Endodermal cell (in vitro differentiated cells): ENCODE results near the gene PANK4. TPM values are rescaled to one million over a fixed set of nuclear protein-coding genes. Genes with fewer than 3 reads are reported as not detected.
A peak's percentile ranks its signal among the peaks of the same experiment; 100 is the strongest.

Experiments
- DNase-seq: peaks from one replicate; pipeline ENCODE4 v3.0.0-alpha.2; 2017
- H3K27ac ChIP-seq: 2 replicates; pipeline ENCODE4 v1.5.1; 2013; ENCODE audit warnings: mild to moderate bottlenecking, low read depth, low read length, moderate library complexity
- H3K27me3 ChIP-seq: 2 replicates; pipeline ENCODE4 v1.6.1; 2013; ENCODE audit warnings: mild to moderate bottlenecking, low read length, moderate library complexity; ENCODE audit not compliant: insufficient read depth, control insufficient read depth, poor library complexity, severe bottlenecking
- H3K36me3 ChIP-seq: 2 replicates; pipeline ENCODE4 v1.7.0; 2013; ENCODE audit warnings: mild to moderate bottlenecking, low read length, moderate library complexity; ENCODE audit not compliant: control insufficient read depth, insufficient read depth
- H3K4me1 ChIP-seq: one replicate; pipeline ENCODE4 v1.7.0; 2013; ENCODE audit warnings: low read length; ENCODE audit not compliant: control insufficient read depth, insufficient read depth
- H3K4me3 ChIP-seq: 2 replicates; pipeline ENCODE4 v1.5.1; 2013; ENCODE audit warnings: mild to moderate bottlenecking, low read length, moderate library complexity
- H3K9ac ChIP-seq: 2 replicates; pipeline ENCODE4 v1.6.1; 2013; ENCODE audit warnings: mild to moderate bottlenecking, low read length, moderate library complexity; ENCODE audit not compliant: poor library complexity, severe bottlenecking; ENCODE audit errors: extremely low read depth
- H3K9me3 ChIP-seq: 2 replicates; pipeline ENCODE4 v1.6.1; 2013; ENCODE audit warnings: mild to moderate bottlenecking, low read length, moderate library complexity; ENCODE audit not compliant: control insufficient read depth
- H3K27ac Mint-ChIP-seq: 2 replicates; pipeline ENCODE4 v1.8.0; 2020; ENCODE audit warnings: mixed read lengths
- H3K27me3 Mint-ChIP-seq: 2 replicates; pipeline ENCODE4 v1.8.0; 2021; ENCODE audit warnings: mild to moderate bottlenecking, mixed read lengths; ENCODE audit not compliant: insufficient read depth
- H3K36me3 Mint-ChIP-seq: 2 replicates; pipeline ENCODE4 v1.8.0; 2020; ENCODE audit warnings: low read depth, mixed read lengths
- H3K4me1 Mint-ChIP-seq: 2 replicates; pipeline ENCODE4 v1.8.0; 2020; ENCODE audit warnings: mixed read lengths
- H3K4me3 Mint-ChIP-seq: 2 replicates; pipeline ENCODE4 v1.8.0; 2020; ENCODE audit warnings: mild to moderate bottlenecking, moderate library complexity, mixed read lengths
- H3K9me3 Mint-ChIP-seq: 2 replicates; pipeline ENCODE4 v1.8.0; 2020; ENCODE audit warnings: mild to moderate bottlenecking, mixed read lengths
- CTCF ChIP-seq: fragments of 200-600 bp; sonication (generic); conservative IDR thresholded peaks from 2 replicates; pipeline ENCODE4 v1.5.0; 2021; ENCODE audit warnings: antibody characterized with exemption, mild to moderate bottlenecking
- WGBS, 2 experiments: methylation state at CpG; one replicate each; pipeline versions ENCODE4 v1.1.5 to v1.1.7; 2013; ENCODE audit warnings: missing lambda C conversion rate in 2 of 2, mixed read lengths in 1 of 2; ENCODE audit not compliant: insufficient coverage in 1 of 2, insufficient read length in 1 of 2; 5-methylcytosine and 5-hydroxymethylcytosine counted together
- total RNA-seq, 2 donors: library from RNA; stranded (reverse); fragmentation: NEBNext Ultra II Directional in 1 of 2; extraction: Animal tissue kit (Norgen Biotek cat#: 25700) in 1 of 2; gene quantifications; 2 replicates in 1 of 2; 3 replicates in 1 of 2; pipeline ENCODE4 v1.2.1, GENCODE V29; 2021

Gene PANK4
- total RNA-seq, 2 donors from 2014 or later, result 45.6 to 49.5 TPM

GRCh38 chr1:2515763-2516080, 10.7 kb downstream of the PANK4 start:
- TF ChIP-seq CTCF, result no peak
- Histone ChIP-seq H3K27me3 (no peaks in the 10 kb centered on the region), H3K9ac (no peak overlapping the region), H3K4me1 (no peaks in the 10 kb centered on the region), H3K4me3 (no peak overlapping the region), H3K27ac (no peak overlapping the region), H3K9me3 (no peaks in the 10 kb centered on the region), H3K36me3 (peaks cover 36% of the 10 kb centered on the region)
- DNase-seq, result no peak
- Mint-ChIP-seq H3K4me1 (no peaks in the 10 kb centered on the region), H3K27me3 (no peaks in the 10 kb centered on the region), H3K27ac (no peak overlapping the region), H3K9me3 (no peaks in the 10 kb centered on the region), H3K4me3 (no peak overlapping the region), H3K36me3 (peaks cover 29% of the 10 kb centered on the region)
- 92 to 95% methylated on average over 7 to 11 of the region's 11 CpGs for WGBS, 2 experiments

DNA sequence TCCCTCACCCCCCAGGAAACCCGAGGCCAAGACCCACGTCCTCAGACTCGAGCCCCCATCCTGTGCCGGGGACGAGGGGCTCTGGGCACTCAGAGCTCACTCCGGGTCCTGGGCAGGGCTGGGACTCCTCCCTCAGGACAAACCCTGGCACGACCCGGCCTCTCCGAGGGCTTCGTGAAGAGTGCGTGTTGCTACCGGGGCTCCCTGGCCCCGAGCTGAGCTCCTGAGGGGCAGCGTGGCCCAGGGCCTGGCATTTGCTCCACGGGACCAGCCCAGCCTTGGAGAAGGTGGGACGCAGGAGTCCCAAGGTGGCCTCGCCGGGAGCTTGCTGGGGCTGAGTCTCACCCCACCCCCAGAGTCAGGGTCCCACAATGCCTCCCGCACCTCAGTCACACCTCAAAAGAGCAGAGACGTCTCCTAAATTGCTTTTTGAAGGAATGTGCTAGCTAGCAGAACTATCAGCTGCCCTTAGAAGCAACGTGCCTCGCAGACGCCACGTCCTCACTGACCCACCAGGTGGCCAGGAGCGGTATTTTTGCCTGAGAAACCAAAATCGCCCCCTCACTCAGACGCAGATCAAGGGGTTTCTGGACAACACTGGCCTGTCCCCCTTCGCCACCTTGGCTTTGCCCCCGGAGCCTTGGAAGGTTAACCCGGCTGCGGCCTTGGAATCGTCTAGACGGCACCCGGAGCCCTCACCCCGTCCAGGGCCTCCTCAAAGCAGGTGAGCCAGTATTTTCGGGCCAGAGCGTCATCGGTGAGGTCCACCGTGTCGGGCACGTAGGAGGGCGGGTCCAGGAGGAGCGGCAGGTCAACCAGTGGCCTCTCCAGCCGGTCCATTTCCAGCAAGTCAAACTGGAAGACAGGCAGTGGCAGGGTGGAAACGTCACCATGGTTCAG, 11.3 kb downstream of the PANK4 start:
- H3K4me1 ChIP-seq, result no peaks in the 10 kb centered on the region
- Mint-ChIP-seq H3K27me3 (no peaks in the 10 kb centered on the region), H3K9me3 (no peaks in the 10 kb centered on the region), H3K27ac (no peak overlapping the region), H3K4me1 (no peaks in the 10 kb centered on the region), H3K36me3 (peaks cover 31% of the 10 kb centered on the region), H3K4me3 (no peak overlapping the region)
- no peak for DNase-seq
- H3K9ac ChIP-seq, result no peak overlapping the region
- peaks cover 33% of the 10 kb centered on the region for H3K36me3 ChIP-seq
- H3K4me3 ChIP-seq, result no peak overlapping the region
- H3K27me3 ChIP-seq, result no peaks in the 10 kb centered on the region
- H3K9me3 ChIP-seq, result no peaks in the 10 kb centered on the region
- TF ChIP-seq CTCF, result peak; percentile 62
- H3K27ac ChIP-seq, result no peak overlapping the region
- 94 to 97% methylated on average over 42 to 45 of the region's 45 CpGs for WGBS, 2 experiments

DNA sequence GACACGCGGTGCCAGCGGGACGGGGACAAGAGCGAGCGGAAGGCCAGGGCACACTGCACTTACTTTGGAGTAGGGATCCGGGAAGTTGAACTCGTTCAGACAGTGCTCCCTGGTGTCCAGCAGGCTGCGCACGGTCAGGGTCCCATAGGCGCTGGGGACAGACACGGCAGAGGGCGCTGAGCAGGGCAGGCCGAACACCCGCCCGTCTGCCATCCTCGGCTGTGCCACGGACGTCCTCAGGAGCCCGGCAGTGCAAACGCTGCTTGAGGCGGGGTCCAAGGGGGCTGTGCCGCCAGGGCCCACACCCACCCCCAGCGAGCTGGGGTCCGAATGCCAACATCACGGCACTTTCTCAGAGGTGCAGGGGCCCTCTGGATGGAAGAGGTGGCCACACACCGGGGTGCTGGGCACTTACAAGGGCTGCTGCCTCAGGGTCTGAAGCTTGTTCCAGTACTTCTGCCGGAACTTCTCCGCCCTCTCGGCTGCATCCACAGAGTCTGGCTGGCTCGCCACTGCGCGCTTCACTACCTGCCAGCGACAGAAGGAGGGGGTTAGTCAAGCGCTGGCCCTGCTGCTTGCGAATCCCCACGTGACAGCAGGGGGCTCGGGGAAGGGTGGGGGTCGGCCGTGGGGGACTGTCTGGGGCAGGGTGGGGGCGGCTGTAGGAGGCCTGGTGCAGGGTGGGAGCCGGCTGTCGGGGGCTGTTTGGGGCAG, 12.3 kb downstream of the PANK4 start:
- no peak overlapping the region for H3K4me3 Mint-ChIP-seq
- H3K27ac ChIP-seq, result no peak overlapping the region
- no peaks in the 10 kb centered on the region for H3K9me3 Mint-ChIP-seq
- no peak overlapping the region for H3K4me3 ChIP-seq
- no peak overlapping the region for H3K9ac ChIP-seq
- H3K36me3 ChIP-seq, result peaks cover 28% of the 10 kb centered on the region
- no peak for DNase-seq
- no peaks in the 10 kb centered on the region for H3K4me1 Mint-ChIP-seq
- WGBS, 2 experiments, result 96 to 97% methylated on average over 32 to 43 of the region's 43 CpGs
- H3K36me3 Mint-ChIP-seq, result peaks cover 37% of the 10 kb centered on the region
- H3K4me1 ChIP-seq, result no peaks in the 10 kb centered on the region
- no peak for TF ChIP-seq CTCF
- no peaks in the 10 kb centered on the region for H3K27me3 ChIP-seq
- H3K27ac Mint-ChIP-seq, result no peak overlapping the region
- H3K9me3 ChIP-seq, result no peaks in the 10 kb centered on the region
- H3K27me3 Mint-ChIP-seq, result no peaks in the 10 kb centered on the region
